GM18868 (cell line): ENCODE results near the gene SLC35G1.

Experiments used
- ATAC-seq: cut with Tn5 transposase; IDR thresholded peaks from one replicate; pipeline ENCODE4 v1.9.1; 2021; ENCODE audit warnings: mild to moderate bottlenecking, moderate library complexity; ENCODE audit not compliant: unreplicated experiment

The SLC35G1 gene

GRCh38 chr10:93947524-93947923 is 53.7 kb downstream of the SLC35G1 start:
- ATAC-seq = no peak

GRCh38 chr10:93951905-93952304 is 58.1 kb downstream of the SLC35G1 start:
- ATAC-seq = no peak
